ENCODE data around the gene BSN. TPM values are rescaled to one million over a fixed set of nuclear protein-coding genes. Genes with fewer than 3 reads are reported as not detected.

Gene BSN
- total RNA-seq, 1 donor from 2014 or later, result 0.77 TPM

GRCh38 chr3:49616491-49616941 lies 62.2 kb downstream of the BSN start:
- no peak overlapping the region for H3K4me3 Mint-ChIP-seq (ENCODE audit: unreplicated experiment)
- H3K36me3 Mint-ChIP-seq (ENCODE audit: low read depth), result no peaks in the 10 kb centered on the region
- no peak for TF ChIP-seq CTCF (IDR thresholded peaks at IDR 0.05)
- H3K27ac Mint-ChIP-seq (ENCODE audit: unreplicated experiment), result peak overlapping the region; percentile 86
- peaks cover 17% of the 10 kb centered on the region for H3K4me1 Mint-ChIP-seq (ENCODE audit: low read depth)
- no peak for DNase-seq (ENCODE audit: low spot score)
- peaks cover 7% of the 10 kb centered on the region for H3K27me3 Mint-ChIP-seq (ENCODE audit: low read depth)
- H3K9me3 Mint-ChIP-seq (ENCODE audit: low read depth), result peaks cover 5% of the 10 kb centered on the region

GRCh38 chr3:49617390-49618013 lies 63.2 kb downstream of the BSN start:
- Mint-ChIP-seq H3K27me3 (ENCODE audit: low read depth) (peaks cover 13% of the 10 kb centered on the region), H3K9me3 (ENCODE audit: low read depth) (peaks cover 2% of the 10 kb centered on the region), H3K4me1 (ENCODE audit: low read depth) (peaks cover 17% of the 10 kb centered on the region), H3K27ac (ENCODE audit: unreplicated experiment) (peak overlapping the region; percentile 67), H3K36me3 (ENCODE audit: low read depth) (no peaks in the 10 kb centered on the region), H3K4me3 (ENCODE audit: unreplicated experiment) (no peak overlapping the region)
- no peak for TF ChIP-seq CTCF (IDR thresholded peaks at IDR 0.05)
- DNase-seq (ENCODE audit: low spot score), result no peak

DNA sequence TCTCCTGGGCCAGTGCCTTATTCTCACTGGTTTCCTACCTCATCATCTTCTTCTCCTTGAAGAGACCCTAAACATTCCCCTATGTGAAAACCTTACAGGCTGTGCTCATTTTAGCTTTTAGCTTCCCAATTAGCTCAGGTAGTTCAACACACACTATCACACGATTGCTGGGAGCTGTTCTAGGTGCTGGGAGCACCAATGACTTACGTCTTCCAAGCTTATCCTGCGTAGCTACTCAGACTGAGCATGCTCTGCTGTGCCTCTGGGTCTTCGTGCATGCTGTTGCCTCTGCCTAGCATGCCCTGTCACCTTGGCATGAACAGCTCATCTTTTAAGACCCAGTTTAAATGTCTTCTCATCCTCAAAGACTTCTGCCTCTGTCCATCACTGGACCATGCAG lies 64.1 kb downstream of the BSN start:
- H3K9me3 Mint-ChIP-seq (ENCODE audit: low read depth), result no peaks in the 10 kb centered on the region

GRCh38 chr3:49619649-49620048 lies 65.4 kb downstream of the BSN start:
- Mint-ChIP-seq H3K27me3 (ENCODE audit: low read depth) (peaks cover 13% of the 10 kb centered on the region), H3K9me3 (ENCODE audit: low read depth) (no peaks in the 10 kb centered on the region), H3K27ac (ENCODE audit: unreplicated experiment) (no peak overlapping the region), H3K36me3 (ENCODE audit: low read depth) (no peaks in the 10 kb centered on the region), H3K4me3 (ENCODE audit: unreplicated experiment) (no peak overlapping the region), H3K4me1 (ENCODE audit: low read depth) (peaks cover 17% of the 10 kb centered on the region)
- no peak for DNase-seq (ENCODE audit: low spot score)
- TF ChIP-seq CTCF (IDR thresholded peaks at IDR 0.05), result no peak

More for the DNA sequence above, 64.1 kb downstream of the BSN start:
- Mint-ChIP-seq H3K27me3 (ENCODE audit: low read depth) (peaks cover 13% of the 10 kb centered on the region), H3K4me1 (ENCODE audit: low read depth) (peaks cover 17% of the 10 kb centered on the region), H3K36me3 (ENCODE audit: low read depth) (no peaks in the 10 kb centered on the region), H3K27ac (ENCODE audit: unreplicated experiment) (no peak overlapping the region), H3K4me3 (ENCODE audit: unreplicated experiment) (no peak overlapping the region)
- no peak for DNase-seq (ENCODE audit: low spot score)
- no peak for TF ChIP-seq CTCF (IDR thresholded peaks at IDR 0.05)

GRCh38 chr3:49620728-49621127 lies 66.5 kb downstream of the BSN start:
- H3K36me3 Mint-ChIP-seq (ENCODE audit: low read depth), result no peaks in the 10 kb centered on the region
- peaks cover 13% of the 10 kb centered on the region for H3K27me3 Mint-ChIP-seq (ENCODE audit: low read depth)

More at GRCh38 chr3:49620728-49621127, 66.5 kb downstream of the BSN start:
- DNase-seq (ENCODE audit: low spot score), result no peak
- TF ChIP-seq CTCF (IDR thresholded peaks at IDR 0.05), result no peak
- peaks cover 15% of the 10 kb centered on the region for H3K4me1 Mint-ChIP-seq (ENCODE audit: low read depth)
- H3K4me3 Mint-ChIP-seq (ENCODE audit: unreplicated experiment), result no peak overlapping the region
- H3K9me3 Mint-ChIP-seq (ENCODE audit: low read depth), result no peaks in the 10 kb centered on the region
- no peak overlapping the region for H3K27ac Mint-ChIP-seq (ENCODE audit: unreplicated experiment)

Data from chondrocyte (in vitro differentiated cells).